ENCODE data around the gene ZNF714. TPM values are rescaled to one million over a fixed set of nuclear protein-coding genes. Genes with fewer than 3 reads are reported as not detected.

ZNF714 gene
- total and polyA plus RNA-seq, 9 of the 15 experiments (the other 6 are each of a cell fraction or from before 2014, with no cell fraction given), result 16.2 to 40.8 (median 28.9) TPM

- no peaks in the 10 kb centered on the region for H4K20me1 ChIP-seq (replicated peaks; ENCODE audit: control insufficient read depth, insufficient read depth, low read length)
- intact Hi-C loops (cut with micrococcal nuclease) (no loop called here), in situ Hi-C loops (cut with MboI) (no loop called here)
- DNase-seq (ENCODE audit: extremely low read depth in 1 of 4, low spot score in 3 of 4) (peak in 1 of 4 experiments; percentile 56), FAIRE-seq (no peak), ATAC-seq (peak; percentile 54; the same call in 2 of the 3 replicates)
- ChIA-PET CTCF (ENCODE audit: low intra/inter-chr PET ratio) (no interaction called here), POLR2A (interaction anchor here (0.8 to 1.7 kb wide), 4 partner anchors 10 to 41 kb away, joined by 3 to 6 read pairs (median 3); partner anchors contain the start of gene ZNF431)
- peaks cover 31% of the 10 kb centered on the region for H3K36me3 ChIP-seq (ENCODE audit: control insufficient read depth, insufficient read depth, low read length)
- H3K4me2 ChIP-seq (ENCODE audit: insufficient read depth, low read length), result no peak overlapping the region
- no peak overlapping the region for H2AFZ ChIP-seq (ENCODE audit: low read depth, low read length)
- H3K27me3 ChIP-seq (ENCODE audit: control insufficient read depth in 2 of 2, insufficient read depth in 2 of 2, low read length in 2 of 2), result no peaks in the 10 kb centered on the region
- no peak overlapping the region for H3K27ac ChIP-seq (ENCODE audit: extremely low read depth, low read depth, low read length)
- H3K9me1 ChIP-seq (ENCODE audit: control insufficient read depth, insufficient read depth, low read length), result no peaks in the 10 kb centered on the region
- no TSS peak for BruUV-seq (replicated peaks)
- H3K9me3 ChIP-seq (replicated peaks; ENCODE audit: control insufficient read depth, insufficient read depth, low read depth, low read length), result peaks cover 9% of the 10 kb centered on the region; the same call in 1 of the 2 replicates
- no peaks in the 10 kb centered on the region; a peak in 1 of 5 replicates for H3K4me1 ChIP-seq (replicated peaks in 1 of 2; ENCODE audit: control insufficient read depth in 2 of 2, insufficient read depth in 2 of 2, low read length in 2 of 2)
- no peak overlapping the region for H3K4me3 ChIP-seq
- no peaks in the 10 kb centered on the region; the same call in 2 of the 3 replicates for H3K79me2 ChIP-seq (ENCODE audit: control insufficient read depth, insufficient read depth, low read length)
- H3K9ac ChIP-seq (ENCODE audit: insufficient read depth in 1 of 2, low read depth in 2 of 2, low read length in 2 of 2), result no peak overlapping the region
- TF ChIP-seq EP400 (IDR thresholded peaks at IDR 0.05), result 0 out of 2 replicates have a peak, but pooled peaks have one; percentile 17
- TF ChIP-seq MTA2 (IDR thresholded peaks at IDR 0.05; ENCODE audit: low read depth), result peak; percentile 77
- TF ChIP-seq ZNF41 (CRISPR knock-in tag; conservative IDR thresholded peaks at IDR 0.05), result no peak
- no peak for TF ChIP-seq CAMTA2 (CRISPR knock-in tag; conservative IDR thresholded peaks at IDR 0.05)
- no peak for TF ChIP-seq IRF1 (CRISPR knock-in tag; IDR thresholded peaks at IDR 0.05; ENCODE audit: borderline replicate concordance)
- no peak for TF ChIP-seq ASH1L (IDR thresholded peaks at IDR 0.05; ENCODE audit: borderline replicate concordance, low read depth, partially characterized antibody)
- peak; percentile 61; the same call in 1 of the 2 replicates for TF ChIP-seq FOXM1 (IDR thresholded peaks at IDR 0.05; ENCODE audit: low read depth)
- no peak for TF ChIP-seq FOXM1 (CRISPR knock-in tag; IDR thresholded peaks at IDR 0.05; ENCODE audit: low read depth)
- TF ChIP-seq STAT5A (IDR thresholded peaks at IDR 0.05; ENCODE audit: borderline replicate concordance, low read length), result peak; percentile 73
- TF ChIP-seq KAT2B (IDR thresholded peaks at IDR 0.05; ENCODE audit: low read depth, low read length), result no peak
- TF ChIP-seq LARP7 (IDR thresholded peaks at IDR 0.05), result no peak
- TF ChIP-seq MBD1 (CRISPR knock-in tag; IDR thresholded peaks at IDR 0.05), result no peak
- TF ChIP-seq RREB1 (CRISPR knock-in tag; IDR thresholded peaks at IDR 0.05), result no peak
- TF ChIP-seq EHMT2 (IDR thresholded peaks at IDR 0.05), result no peak
Observed at GRCh38 chr19:21115430-21115829, 33.4 kb downstream of the ZNF714 start.

All from K562 (cell line).